ENCODE results near the gene ANXA2.
"Not testable (repeated sequence)": the region's sequence is repeated elsewhere in the genome, so short reads cannot be mapped to it uniquely, and the experiment has no call there.

Gene ANXA2

GRCh38 chr15:60411774-60412425 is 14.1 kb upstream of the ANXA2 start:
- no peak for TF ChIP-seq CTCF (IDR thresholded peaks at IDR 0.05; ENCODE audit: insufficient read depth, low read depth, low read length, missing control alignments)
- DNase-seq (ENCODE audit: low read depth): no peak
- no peak overlapping the region for H3K4me3 ChIP-seq (ENCODE audit: low read length)

- DNase-seq (ENCODE audit: low read depth); H3K4me3 ChIP-seq (ENCODE audit: low read length): not testable (repeated sequence)
These were observed 12.6 kb upstream of the ANXA2 start for GRCh38 chr15:60410350-60410749.

- no peak overlapping the region for H3K4me3 ChIP-seq (ENCODE audit: low read length)
- peak; percentile 98 for DNase-seq (ENCODE audit: low read depth)
- TF ChIP-seq CTCF (IDR thresholded peaks at IDR 0.05; ENCODE audit: insufficient read depth, low read depth, low read length, missing control alignments): no peak
These were observed 10.7 kb upstream of the ANXA2 start for GRCh38 chr15:60408463-60408981.

- TF ChIP-seq CTCF (IDR thresholded peaks at IDR 0.05; ENCODE audit: insufficient read depth, low read depth, low read length, missing control alignments): no peak
- peak; percentile 81 for DNase-seq (ENCODE audit: low read depth)
- H3K4me3 ChIP-seq (ENCODE audit: low read length): no peak overlapping the region
These were observed 9.6 kb upstream of the ANXA2 start for GRCh38 chr15:60407415-60407805.

GRCh38 chr15:60406513-60407414 is 9.0 kb upstream of the ANXA2 start:
- no peak overlapping the region for H3K4me3 ChIP-seq (ENCODE audit: low read length)
- DNase-seq (ENCODE audit: low read depth): no peak
- no peak for TF ChIP-seq CTCF (IDR thresholded peaks at IDR 0.05; ENCODE audit: insufficient read depth, low read depth, low read length, missing control alignments)

- no peak for DNase-seq (ENCODE audit: low read depth)
- TF ChIP-seq CTCF (IDR thresholded peaks at IDR 0.05; ENCODE audit: insufficient read depth, low read depth, low read length, missing control alignments): no peak
- H3K4me3 ChIP-seq (ENCODE audit: low read length): no peak overlapping the region
These were observed 7.6 kb upstream of the ANXA2 start for GRCh38 chr15:60405399-60405798.

- not testable (repeated sequence) for H3K4me3 ChIP-seq (ENCODE audit: low read length); DNase-seq (ENCODE audit: low read depth)
These were observed 6.6 kb upstream of the ANXA2 start for GRCh38 chr15:60404351-60404750.
